Loucy (cell line): ENCODE results near the gene HMGXB3.

Experiments
- CTCF ChIP-seq: fragments of 200-600 bp; sonication (generic); conservative IDR thresholded peaks from 2 replicates; pipeline ENCODE4 v1.5.1; 2014; ENCODE audit warnings: mild to moderate bottlenecking, antibody characterized with exemption, low read length
- EZH2phosphoT487 ChIP-seq: fragments of 200-600 bp; IDR thresholded peaks from 2 replicates; pipeline ENCODE4 v1.6.1; 2018; ENCODE audit warnings: antibody characterized with exemption, mild to moderate bottlenecking, moderate library complexity, borderline replicate concordance

GRCh38 chr5:149969181-149969930, 31.2 kb upstream of the HMGXB3 start:
- no peak for TF ChIP-seq CTCF
- TF ChIP-seq EZH2phosphoT487: no peak
